Liver (tissue), 3 donors: ENCODE measurements around the gene BEST3.
"Not testable (repeated sequence)": the region's sequence is repeated elsewhere in the genome, so short reads cannot be mapped to it uniquely, and the experiment has no call there.

ENCODE experiments used
- HNF4G ChIP-seq: IDR thresholded peaks from 2 replicates; pipeline ENCODE4 v1.6.1; 2016; ENCODE audit warnings: antibody characterized with exemption
- RAD21 ChIP-seq, 2 donors: IDR thresholded peaks; 2 replicates each; pipeline ENCODE4 v1.6.1; 2016; ENCODE audit warnings: antibody characterized with exemption in 2 of 2, mild to moderate bottlenecking in 2 of 2
- TF ChIP-seq, protein P1 (sequence below): IDR thresholded peaks from 2 replicates; pipeline ENCODE4 v1.6.1; 2016; ENCODE audit warnings: antibody characterized with exemption
- TF ChIP-seq, protein P2 (sequence below): fragments of 150-350 bp; IDR thresholded peaks from 2 replicates; pipeline ENCODE4 v1.5.1; 2017; ENCODE audit warnings: improper control_type of control experiment, low read depth, low read length; ENCODE audit not compliant: missing input control
- TF ChIP-seq, protein P3 (sequence below): IDR thresholded peaks from 2 replicates; pipeline ENCODE4 v1.6.1; 2016; ENCODE audit warnings: antibody characterized with exemption, mild to moderate bottlenecking
- donor health status: healthy.
- donor health status: healthy.

GRCh38 chr12:69664930-69665377 is 34.1 kb downstream of the BEST3 start:
- TF ChIP-seq HNF4G: not testable (repeated sequence)
- TF ChIP-seq, protein P1, sequence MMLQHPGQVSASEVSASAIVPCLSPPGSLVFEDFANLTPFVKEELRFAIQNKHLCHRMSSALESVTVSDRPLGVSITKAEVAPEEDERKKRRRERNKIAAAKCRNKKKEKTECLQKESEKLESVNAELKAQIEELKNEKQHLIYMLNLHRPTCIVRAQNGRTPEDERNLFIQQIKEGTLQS: not testable (repeated sequence)
- TF ChIP-seq, protein P2, sequence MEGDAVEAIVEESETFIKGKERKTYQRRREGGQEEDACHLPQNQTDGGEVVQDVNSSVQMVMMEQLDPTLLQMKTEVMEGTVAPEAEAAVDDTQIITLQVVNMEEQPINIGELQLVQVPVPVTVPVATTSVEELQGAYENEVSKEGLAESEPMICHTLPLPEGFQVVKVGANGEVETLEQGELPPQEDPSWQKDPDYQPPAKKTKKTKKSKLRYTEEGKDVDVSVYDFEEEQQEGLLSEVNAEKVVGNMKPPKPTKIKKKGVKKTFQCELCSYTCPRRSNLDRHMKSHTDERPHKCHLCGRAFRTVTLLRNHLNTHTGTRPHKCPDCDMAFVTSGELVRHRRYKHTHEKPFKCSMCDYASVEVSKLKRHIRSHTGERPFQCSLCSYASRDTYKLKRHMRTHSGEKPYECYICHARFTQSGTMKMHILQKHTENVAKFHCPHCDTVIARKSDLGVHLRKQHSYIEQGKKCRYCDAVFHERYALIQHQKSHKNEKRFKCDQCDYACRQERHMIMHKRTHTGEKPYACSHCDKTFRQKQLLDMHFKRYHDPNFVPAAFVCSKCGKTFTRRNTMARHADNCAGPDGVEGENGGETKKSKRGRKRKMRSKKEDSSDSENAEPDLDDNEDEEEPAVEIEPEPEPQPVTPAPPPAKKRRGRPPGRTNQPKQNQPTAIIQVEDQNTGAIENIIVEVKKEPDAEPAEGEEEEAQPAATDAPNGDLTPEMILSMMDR: peak; percentile 41
- TF ChIP-seq RAD21 (IDR thresholded peaks at IDR 0.05): peak; percentile 56 to 83
- TF ChIP-seq, protein P3, sequence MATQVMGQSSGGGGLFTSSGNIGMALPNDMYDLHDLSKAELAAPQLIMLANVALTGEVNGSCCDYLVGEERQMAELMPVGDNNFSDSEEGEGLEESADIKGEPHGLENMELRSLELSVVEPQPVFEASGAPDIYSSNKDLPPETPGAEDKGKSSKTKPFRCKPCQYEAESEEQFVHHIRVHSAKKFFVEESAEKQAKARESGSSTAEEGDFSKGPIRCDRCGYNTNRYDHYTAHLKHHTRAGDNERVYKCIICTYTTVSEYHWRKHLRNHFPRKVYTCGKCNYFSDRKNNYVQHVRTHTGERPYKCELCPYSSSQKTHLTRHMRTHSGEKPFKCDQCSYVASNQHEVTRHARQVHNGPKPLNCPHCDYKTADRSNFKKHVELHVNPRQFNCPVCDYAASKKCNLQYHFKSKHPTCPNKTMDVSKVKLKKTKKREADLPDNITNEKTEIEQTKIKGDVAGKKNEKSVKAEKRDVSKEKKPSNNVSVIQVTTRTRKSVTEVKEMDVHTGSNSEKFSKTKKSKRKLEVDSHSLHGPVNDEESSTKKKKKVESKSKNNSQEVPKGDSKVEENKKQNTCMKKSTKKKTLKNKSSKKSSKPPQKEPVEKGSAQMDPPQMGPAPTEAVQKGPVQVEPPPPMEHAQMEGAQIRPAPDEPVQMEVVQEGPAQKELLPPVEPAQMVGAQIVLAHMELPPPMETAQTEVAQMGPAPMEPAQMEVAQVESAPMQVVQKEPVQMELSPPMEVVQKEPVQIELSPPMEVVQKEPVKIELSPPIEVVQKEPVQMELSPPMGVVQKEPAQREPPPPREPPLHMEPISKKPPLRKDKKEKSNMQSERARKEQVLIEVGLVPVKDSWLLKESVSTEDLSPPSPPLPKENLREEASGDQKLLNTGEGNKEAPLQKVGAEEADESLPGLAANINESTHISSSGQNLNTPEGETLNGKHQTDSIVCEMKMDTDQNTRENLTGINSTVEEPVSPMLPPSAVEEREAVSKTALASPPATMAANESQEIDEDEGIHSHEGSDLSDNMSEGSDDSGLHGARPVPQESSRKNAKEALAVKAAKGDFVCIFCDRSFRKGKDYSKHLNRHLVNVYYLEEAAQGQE: peak; percentile 41
